Heart right ventricle (tissue), 16 donors: ENCODE results near the gene ZFYVE26. TPM values are rescaled to one million over a fixed set of nuclear protein-coding genes. Genes with fewer than 3 reads are reported as not detected.
A peak's percentile ranks its signal among the peaks of the same experiment; 100 is the strongest.

ENCODE experiments used
- ATAC-seq, 8 donors: fragments of 200-7000 bp; cut with Tn5 transposase; one replicate each; pipeline ENCODE4 v1.9.1; 2020; ENCODE audit warnings: mild to moderate bottlenecking in 8 of 8, moderate library complexity in 8 of 8, moderate number of reproducible peaks in 1 of 8
- DNase-seq, 2 donors: peaks; one replicate each; pipeline ENCODE4 v3.0.0-alpha.2; 2020
- H3K27ac ChIP-seq, 10 donors: fragments of 200-600 bp; sonication (generic) in 2 of 10; one replicate each; pipeline versions ENCODE4 v1.5.0 to v1.8.0; 2020 to 2022; ENCODE audit warnings: mild to moderate bottlenecking in 3 of 10
- H3K27me3 ChIP-seq, 7 donors: fragments of 200-600 bp; one replicate each; pipeline ENCODE4 v1.8.0; 2021 to 2022; ENCODE audit warnings: mild to moderate bottlenecking in 2 of 7
- H3K36me3 ChIP-seq, 9 donors: fragments of 200-600 bp; sonication (generic) in 1 of 9; one replicate each; pipeline versions ENCODE4 v1.5.0 to v1.8.0; 2020 to 2022; ENCODE audit warnings: mild to moderate bottlenecking in 2 of 9
- H3K4me1 ChIP-seq, 9 donors: fragments of 200-600 bp; sonication (generic) in 1 of 9; one replicate each; pipeline versions ENCODE4 v1.5.0 to v1.8.0; 2020 to 2022; ENCODE audit warnings: mild to moderate bottlenecking in 4 of 9
- H3K4me3 ChIP-seq, 10 donors: fragments of 200-600 bp; sonication (generic) in 2 of 10; one replicate each; pipeline versions ENCODE4 v1.5.0 to v1.8.0; 2020 to 2022; ENCODE audit warnings: mild to moderate bottlenecking in 7 of 10, moderate library complexity in 2 of 10
- H3K9me3 ChIP-seq, 11 donors: fragments of 200-600 bp in 10 of 11; sonication (generic) in 2 of 11; one replicate each; pipeline versions ENCODE4 v1.5.0 to v1.8.0; 2013 to 2022; ENCODE audit warnings: mild to moderate bottlenecking in 2 of 11, control low read depth in 1 of 11, moderate library complexity in 1 of 11
- CTCF ChIP-seq, 9 donors: fragments of 200-600 bp; sonication (generic) in 2 of 9; IDR thresholded peaks; one replicate each; pipeline versions ENCODE4 v1.5.0 to v1.8.0; 2021 to 2022; ENCODE audit warnings: antibody characterized with exemption in 9 of 9, mild to moderate bottlenecking in 5 of 9, moderate library complexity in 1 of 9
- WGBS, 2 donors: extraction: QIAGEN DNeasy Blood & Tissue Kit; methylation state at CpG; one replicate each; pipeline ENCODE4 v1.1.7; 2013; ENCODE audit warnings: inconsistent platforms in 1 of 2; 5-methylcytosine and 5-hydroxymethylcytosine counted together
- intact Hi-C, 10 donors: fragments of 100-400 bp; cut with DNase I; formaldehyde crosslinking; loops; one replicate each; pipeline versions ENCODE4 v1.11.1 to v1.14.2; 2022
- polyA plus RNA-seq, 2 donors: library from polyadenylated mRNA; stranded (reverse); fragments of 200-250 nt; gene quantifications; one replicate each; pipeline ENCODE4 v1.2.3, GENCODE V29; 2013
- total RNA-seq, 10 donors: library from RNA; stranded (reverse); fragmentation: NEBNext Ultra II Directional in 3 of 10; extraction: Animal tissue kit (Norgen Biotek cat#: 25700) in 3 of 10; gene quantifications; one replicate each; pipeline versions ENCODE4 v1.2.1 to v1.2.4, GENCODE V29; 2021 to 2023
- donor health status: Arrhythmogenic right ventricular cardiomyopathy.
- donor health status: ischemic (EF 13 %, LVEDD 7.1; RV severe dilation, severe dysfunction).
- donor health status: healthy with polysubstance abuse.
- donor health status: DM: no; HTN: yes; CAD: no.
- donor health status: DM: no; HTN: no; CAD: no.
- donor health status: ischemic (EF 25% LVEDD 6.9; RV normal size, moderate dysfunction).
- donor health status: ischemic (EF 25% LVEDD 5.7; RV mildly dilated, moderate dysfunction).
- donor health status: healthy.
- donor health status: DM: yes; HTN: yes; CAD: no.
- donor health status: Ischemic cardiomyopathy.
- donor health status: ischemic (EF 35%, LVEDD 5.7; RV mildly dilated, moderate dysfunction).
- donor health status: nonischemic (EF 11% LVEDD 7.7; RV severe dilation, severe dysfunction).
- donor health status: DM: yes; HTN: yes; CAD: no.
- donor health status: PGD.
- donor health status: ischemic (EF 29% LVEDD 5.4; RV normal size, mild dysfunction).
- donor health status: nonischemic (EF 23%, LVEDD 6.1; RV moderate dilation, normal function).

Gene ZFYVE26
- total and polyA plus RNA-seq, 12 donors, result 2.8 to 17.9 (median 14.6) TPM

DNA sequence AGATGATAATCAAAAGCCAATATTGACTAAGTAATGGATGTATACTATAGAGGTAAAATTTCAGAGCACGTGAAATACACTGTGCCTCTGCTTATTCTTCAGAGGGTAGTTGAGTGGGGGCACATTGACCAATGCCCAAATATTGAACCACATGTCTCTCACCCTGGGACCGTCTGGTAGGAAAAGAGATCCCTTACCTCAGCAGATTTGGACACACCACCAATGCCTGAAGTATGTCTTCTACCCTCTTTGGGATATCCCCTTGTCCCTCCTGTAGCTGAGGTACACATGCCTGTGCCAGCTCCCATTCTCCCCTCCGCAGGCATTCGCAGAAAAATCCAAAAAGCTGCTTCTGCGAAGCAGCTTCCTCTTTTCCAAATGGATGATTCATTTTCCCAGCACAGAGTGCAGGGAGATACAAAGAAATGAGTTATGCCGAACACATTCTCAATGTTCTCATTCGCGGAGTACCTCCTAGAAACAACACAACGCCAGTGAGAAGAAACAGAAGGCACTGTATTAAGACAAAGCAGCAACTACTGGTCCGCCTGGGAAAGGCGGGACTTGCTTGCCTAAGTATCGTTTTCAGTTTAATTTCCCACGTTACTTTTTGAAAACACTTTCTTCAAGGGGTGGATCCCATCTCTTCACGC lies 691 bp downstream of the ZFYVE26 start:
- peaks cover 6 to 50% (median 24%) of the 10 kb centered on the region in 9 donors for H3K4me1 ChIP-seq
- H3K9me3 ChIP-seq, result no peaks in the 10 kb centered on the region
- intact Hi-C loops, result no loop called here
- TF ChIP-seq CTCF (IDR thresholded peaks at IDR 0.05), result no peak
- peak overlapping the region in 9 of 10 donors; percentile 61 to 91 (median 72) for H3K27ac ChIP-seq
- H3K4me3 ChIP-seq, result peak overlapping the region; percentile 63 to 92 (median 76)
- peaks cover 0 to 45% (median 0%) of the 10 kb centered on the region in 9 donors for H3K36me3 ChIP-seq
- DNase-seq (no peak), ATAC-seq (no peak)
- 7 to 8% methylated on average over 14 of the region's 14 CpGs for WGBS, 2 donors
- no peaks in the 10 kb centered on the region for H3K27me3 ChIP-seq

DNA sequence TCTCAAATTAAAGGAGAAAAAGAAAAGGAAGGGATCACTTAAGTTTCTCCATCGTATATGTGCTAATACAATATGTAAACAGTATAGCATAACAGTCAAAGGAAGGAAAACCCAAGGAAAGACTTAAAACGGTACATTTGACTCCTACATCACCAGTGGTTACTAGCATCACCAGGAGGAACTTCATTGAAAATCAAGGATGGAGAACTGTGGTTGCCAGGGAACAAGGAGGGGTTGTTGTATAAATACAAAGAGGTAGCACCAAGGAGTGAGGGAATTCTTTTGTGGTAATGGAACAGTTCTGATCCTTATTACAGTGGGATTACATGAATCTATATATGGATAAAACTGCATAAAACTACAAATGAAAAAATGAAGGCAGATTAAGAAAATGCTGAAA lies 1.6 kb downstream of the ZFYVE26 start:
- DNase-seq (no peak), ATAC-seq (no peak)
- no peaks in the 10 kb centered on the region for H3K9me3 ChIP-seq
- H3K36me3 ChIP-seq, result peaks cover 0 to 54% (median 0%) of the 10 kb centered on the region in 9 donors
- H3K4me1 ChIP-seq, result peaks cover 6 to 43% (median 22%) of the 10 kb centered on the region in 9 donors
- H3K27me3 ChIP-seq, result no peaks in the 10 kb centered on the region
- TF ChIP-seq CTCF (IDR thresholded peaks at IDR 0.05), result no peak
- peak overlapping the region in 1 of 10 donors; percentile 92 for H3K4me3 ChIP-seq
- intact Hi-C loops, result no loop called here
- 74 to 76% methylated on average over 2 of the region's 2 CpGs for WGBS, 2 donors
- H3K27ac ChIP-seq, result no peak overlapping the region

DNA sequence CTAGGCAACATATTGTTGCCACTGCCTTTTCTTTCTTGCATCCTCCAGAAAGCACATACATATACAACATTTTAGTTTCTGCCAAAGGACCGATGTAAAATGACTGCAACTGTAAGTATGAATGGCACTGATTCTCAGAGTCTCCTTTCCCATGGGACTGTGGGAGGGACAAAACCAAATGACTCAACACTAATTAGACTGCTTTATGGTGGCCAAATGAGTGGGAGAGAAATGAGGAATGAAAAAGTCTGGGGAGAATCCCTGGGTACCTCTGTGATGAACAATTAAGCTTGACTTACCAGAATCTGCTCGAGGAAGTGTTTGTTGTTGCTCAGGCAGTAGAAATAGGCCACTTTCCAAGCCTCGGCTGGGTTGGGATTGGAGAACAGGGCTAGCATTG lies 10.1 kb downstream of the ZFYVE26 start:
- no peak overlapping the region for H3K27ac ChIP-seq
- DNase-seq, result no peak
- no peak for TF ChIP-seq CTCF (IDR thresholded peaks at IDR 0.05)
- WGBS, 2 donors, result 64 to 67% methylated on average over 3 of the region's 3 CpGs
- no peak overlapping the region for H3K4me3 ChIP-seq
- no peaks in the 10 kb centered on the region for H3K27me3 ChIP-seq
- H3K36me3 ChIP-seq, result peaks cover 0 to 100% (median 63%) of the 10 kb centered on the region in 9 donors
- intact Hi-C loops, result no loop called here
- H3K9me3 ChIP-seq, result no peaks in the 10 kb centered on the region
- H3K4me1 ChIP-seq, result no peaks in the 10 kb centered on the region
- no peak for ATAC-seq

GRCh38 chr14:67800743-67801142 lies 15.6 kb downstream of the ZFYVE26 start:
- Histone ChIP-seq H3K36me3 (peaks cover 0 to 100% (median 74%) of the 10 kb centered on the region in 9 donors), H3K4me1 (no peaks in the 10 kb centered on the region), H3K27ac (no peak overlapping the region), H3K27me3 (no peaks in the 10 kb centered on the region), H3K4me3 (no peak overlapping the region), H3K9me3 (no peaks in the 10 kb centered on the region)
- ATAC-seq, result no peak
- TF ChIP-seq CTCF (IDR thresholded peaks at IDR 0.05), result no peak
- WGBS, 2 donors, result 95 to 96% methylated on average over 4 of the region's 4 CpGs
- DNase-seq, result no peak
- intact Hi-C loops, result no loop called here
